Measurements from ENCODE around the gene HLCS.

HLCS gene

DNA sequence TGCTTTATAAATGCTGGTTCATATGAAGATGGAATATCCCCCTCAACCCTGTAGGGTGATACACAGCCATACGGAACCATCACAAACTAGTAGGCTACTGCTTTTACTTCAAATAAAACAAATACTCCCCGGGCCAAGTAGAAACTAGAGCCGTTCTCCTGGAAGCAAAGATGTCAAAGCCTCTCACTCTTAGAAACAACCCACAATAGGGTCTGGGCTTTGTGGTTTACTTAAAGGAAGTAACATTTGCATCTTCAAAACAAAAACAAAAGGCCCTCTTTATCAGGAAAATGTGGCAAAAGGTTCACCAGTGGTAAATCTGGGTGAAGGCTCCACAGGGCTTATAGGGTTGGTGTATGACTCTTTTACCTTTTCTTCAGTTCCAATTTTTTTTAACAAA lies 49.8 kb downstream of the HLCS start:
- in situ Hi-C loops (cut with MboI; ENCODE audit: low sequenced_read_pairs), result no loop called here

DNA sequence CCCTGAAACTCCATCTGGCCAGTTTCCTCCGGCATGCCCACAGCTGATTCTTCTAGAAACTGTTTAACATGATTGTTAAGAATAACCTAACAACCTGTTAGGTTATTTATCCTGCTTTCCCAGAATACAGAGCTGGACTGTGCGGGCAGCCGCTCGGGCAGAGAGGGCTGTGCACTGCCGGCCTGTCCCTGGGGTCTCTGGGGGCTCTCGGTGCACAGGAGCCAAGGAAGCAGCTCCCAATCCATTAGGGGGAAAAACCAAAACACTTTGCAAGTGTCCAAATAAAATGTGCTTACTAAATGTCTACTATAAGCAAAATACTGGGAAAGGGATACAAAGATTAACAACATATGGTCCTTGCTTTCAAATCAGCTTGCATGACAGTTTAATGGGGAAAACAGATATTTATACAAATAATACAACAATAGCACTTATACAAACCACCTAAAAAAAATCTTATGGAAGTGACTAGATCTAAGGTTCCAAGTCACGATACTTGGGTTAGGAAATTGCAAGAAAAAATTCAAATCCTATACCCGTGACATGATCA lies 50.7 kb downstream of the HLCS start:
- in situ Hi-C loops (cut with MboI; ENCODE audit: low sequenced_read_pairs), result no loop called here

DNA sequence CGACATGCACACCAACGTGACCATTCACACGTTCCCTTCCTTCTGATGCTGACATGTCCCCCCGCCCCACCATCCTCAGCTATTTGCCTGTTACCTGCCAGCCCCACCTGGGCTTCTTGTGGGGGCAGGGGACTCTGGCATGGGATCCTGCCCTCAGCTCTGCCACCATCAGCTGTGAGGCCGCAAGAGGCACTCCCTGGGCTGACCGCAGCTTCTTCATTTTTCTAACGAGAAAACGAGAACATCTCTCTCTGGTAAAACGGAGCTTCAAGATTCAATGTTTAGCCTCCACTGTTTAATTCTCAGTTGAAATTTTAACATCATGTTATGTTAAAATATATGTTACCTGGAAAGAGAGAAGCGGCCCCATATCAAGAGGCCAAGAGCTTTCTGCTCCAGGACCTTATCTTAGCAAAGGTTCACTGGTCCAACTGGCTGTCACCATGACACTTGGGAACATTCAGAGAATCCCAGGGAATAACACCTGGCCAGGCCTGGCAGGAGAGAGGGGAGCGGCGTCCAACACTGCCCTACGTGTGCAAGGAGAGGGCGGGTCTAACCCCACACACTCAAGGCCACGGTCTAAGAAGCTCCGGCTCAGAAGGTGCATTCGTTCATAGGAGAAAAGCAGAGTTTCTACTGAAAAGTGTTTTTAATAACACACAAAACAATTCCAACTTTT lies 51.3 kb downstream of the HLCS start:
- in situ Hi-C loops (cut with MboI; ENCODE audit: low sequenced_read_pairs), result no loop called here

DNA sequence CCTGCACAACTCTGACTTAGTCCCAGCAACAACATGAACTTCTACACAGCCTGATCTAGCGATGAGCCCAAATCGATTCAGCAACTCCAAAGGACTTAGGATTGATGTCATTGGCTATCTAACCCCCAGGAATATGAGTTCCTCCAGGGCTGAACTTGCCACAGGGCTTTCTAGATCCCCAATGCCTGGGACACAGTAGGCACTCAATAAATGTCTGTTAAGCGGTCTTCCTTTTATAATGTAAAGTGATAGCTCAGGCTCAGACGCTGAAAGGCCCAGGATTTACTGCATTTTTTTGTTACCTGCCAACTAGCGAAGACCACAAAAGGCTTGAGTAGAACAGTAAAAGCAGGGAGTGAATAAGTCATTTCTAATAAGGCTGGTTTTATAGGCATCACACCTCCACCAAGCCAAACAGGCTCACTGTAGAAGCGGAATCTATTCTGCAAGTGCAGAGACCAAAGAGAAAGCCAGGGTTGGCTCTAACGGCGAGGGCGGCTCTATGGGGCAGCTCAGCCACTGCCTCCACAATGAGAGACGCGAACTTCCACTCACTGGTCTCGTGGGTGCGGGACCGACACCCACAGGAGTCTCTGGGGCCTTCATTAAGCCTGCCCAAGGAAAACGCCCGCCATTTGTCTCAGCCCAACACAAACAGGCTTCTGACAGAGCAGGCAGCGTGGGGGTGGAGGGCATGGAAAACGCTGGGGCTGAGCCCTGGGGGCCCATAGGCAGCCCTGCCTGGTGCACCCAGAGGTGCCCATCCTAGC lies 52.0 kb downstream of the HLCS start:
- in situ Hi-C loops (cut with MboI; ENCODE audit: low sequenced_read_pairs), result no loop called here

DNA sequence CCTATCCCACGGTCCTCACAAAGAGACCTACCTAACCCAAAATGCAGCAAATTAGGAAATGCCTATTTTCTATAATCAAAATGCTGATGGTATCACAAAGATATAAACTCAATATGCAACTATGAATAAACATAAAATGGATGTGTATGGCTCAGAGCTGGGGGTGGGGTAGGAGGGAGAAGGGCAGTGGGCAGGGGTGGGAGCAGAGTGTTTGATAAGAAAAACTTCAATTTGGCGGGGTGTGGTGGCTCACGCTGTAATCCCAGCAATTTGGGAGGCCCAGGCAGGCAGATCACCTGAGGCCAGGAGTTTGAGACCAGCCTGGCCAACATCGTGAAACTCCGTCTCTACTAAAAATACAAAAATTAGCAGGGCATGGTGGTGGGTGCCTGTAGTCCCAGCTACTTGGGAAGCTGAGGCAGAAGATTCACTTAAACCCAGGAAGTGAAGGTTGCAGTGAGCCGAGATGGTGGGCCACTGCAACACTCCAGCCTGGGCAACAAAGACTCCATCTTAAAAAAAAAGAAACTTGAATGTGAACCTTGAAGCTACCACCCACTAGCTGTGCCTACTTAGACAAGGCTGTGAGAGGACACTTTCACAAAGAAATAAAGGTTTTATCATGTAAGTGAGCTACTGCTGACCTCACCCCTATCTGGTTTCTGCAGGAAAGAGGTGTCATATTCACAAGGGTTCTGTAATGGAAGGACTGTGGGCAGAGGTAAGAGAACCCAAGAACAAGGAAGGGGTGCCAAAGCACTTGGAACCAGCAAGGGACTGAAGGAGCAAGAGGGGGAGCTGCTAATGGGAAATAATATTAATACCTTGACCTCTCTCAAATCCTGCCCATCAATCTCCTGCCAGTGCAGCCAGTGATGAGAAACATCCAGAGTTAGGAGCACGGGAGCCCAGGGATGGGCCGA lies 53.0 kb downstream of the HLCS start:
- in situ Hi-C loops (cut with MboI; ENCODE audit: low sequenced_read_pairs), result no loop called here

DNA sequence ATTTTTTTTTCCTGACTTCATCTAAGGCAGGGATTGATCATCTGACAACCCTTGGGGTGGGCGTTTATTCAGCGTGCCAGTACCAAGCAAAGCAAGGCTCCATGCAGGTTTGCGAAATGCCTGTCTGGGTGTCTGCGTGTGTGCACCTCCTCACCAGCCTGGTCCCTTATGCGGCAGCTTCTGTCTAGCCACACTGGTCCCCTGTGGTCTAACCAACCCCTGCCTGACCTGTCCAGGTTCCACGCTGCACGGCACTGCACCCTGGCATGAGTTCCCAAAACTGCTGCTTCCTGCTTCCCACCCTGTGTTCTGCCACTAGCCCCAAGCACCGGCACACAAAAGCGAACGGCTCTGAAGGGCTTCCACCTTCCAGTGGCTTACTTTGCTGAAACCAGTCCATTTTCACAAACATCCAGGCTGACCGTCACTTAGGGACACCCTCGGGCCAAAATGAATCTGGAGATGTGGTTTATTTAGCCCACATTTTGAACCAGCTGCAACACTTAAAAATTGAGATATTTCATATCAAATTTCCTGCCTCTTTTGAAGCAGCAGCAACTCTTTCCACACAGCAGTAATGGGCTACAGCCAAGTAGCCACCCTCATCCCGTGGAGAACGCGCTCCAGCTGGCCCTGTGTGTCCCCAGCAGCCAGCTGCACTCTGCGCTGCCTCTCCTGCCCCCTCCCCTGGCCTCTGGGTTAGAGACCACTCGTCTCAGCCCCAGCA lies 55.7 kb downstream of the HLCS start:
- in situ Hi-C loops (cut with MboI; ENCODE audit: low sequenced_read_pairs), result no loop called here

DNA sequence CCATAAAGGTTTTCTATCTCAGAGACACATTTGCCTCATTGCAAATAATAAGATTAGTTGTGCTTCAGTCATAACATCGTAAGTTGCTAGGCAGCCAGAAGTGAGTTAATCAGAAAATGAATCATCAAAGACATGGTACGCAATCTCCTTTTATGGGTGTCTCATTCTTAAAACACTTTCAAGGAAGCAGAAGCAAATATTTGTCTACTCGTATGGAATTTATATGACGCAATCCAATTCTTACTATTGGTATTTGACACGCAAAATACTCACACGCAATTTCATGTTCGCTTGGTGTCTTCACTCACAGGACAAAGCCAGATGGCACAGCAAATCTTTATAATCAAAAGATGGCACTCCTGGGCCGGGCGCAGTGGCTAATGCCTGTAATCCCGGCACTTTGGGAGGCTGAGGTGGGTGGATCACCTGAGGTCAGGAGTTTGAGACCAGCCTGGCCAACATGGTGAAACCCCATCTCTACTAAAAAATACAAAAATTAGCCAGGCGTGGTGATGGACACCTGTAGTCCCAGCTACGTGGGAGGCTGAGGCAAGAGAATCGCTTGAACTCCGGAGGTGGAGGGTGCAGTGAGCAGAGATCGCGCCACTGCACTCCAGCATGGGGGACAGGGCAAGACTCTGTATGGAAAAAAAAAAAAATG lies 56.4 kb downstream of the HLCS start:
- in situ Hi-C loops (cut with MboI; ENCODE audit: low sequenced_read_pairs), result no loop called here

DNA sequence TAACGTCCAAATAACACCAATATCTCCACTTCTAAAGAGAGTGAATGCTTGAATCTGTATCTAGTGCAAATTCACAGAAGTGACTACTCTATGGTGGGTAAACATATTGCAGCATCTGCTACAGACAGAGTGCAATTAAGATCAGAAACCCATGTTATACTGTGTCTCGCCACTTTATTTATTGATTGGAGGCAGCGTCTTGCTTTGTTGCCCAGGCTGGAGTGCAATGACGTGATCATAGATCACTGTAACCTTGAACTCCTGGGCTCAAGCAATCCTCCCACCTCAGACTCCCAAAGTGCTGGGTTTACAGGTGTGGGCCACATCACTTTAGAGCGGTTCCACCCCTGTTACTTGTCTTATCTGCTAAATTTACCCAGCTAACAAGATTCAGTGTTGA lies 57.0 kb downstream of the HLCS start:
- in situ Hi-C loops (cut with MboI; ENCODE audit: low sequenced_read_pairs), result no loop called here

DNA sequence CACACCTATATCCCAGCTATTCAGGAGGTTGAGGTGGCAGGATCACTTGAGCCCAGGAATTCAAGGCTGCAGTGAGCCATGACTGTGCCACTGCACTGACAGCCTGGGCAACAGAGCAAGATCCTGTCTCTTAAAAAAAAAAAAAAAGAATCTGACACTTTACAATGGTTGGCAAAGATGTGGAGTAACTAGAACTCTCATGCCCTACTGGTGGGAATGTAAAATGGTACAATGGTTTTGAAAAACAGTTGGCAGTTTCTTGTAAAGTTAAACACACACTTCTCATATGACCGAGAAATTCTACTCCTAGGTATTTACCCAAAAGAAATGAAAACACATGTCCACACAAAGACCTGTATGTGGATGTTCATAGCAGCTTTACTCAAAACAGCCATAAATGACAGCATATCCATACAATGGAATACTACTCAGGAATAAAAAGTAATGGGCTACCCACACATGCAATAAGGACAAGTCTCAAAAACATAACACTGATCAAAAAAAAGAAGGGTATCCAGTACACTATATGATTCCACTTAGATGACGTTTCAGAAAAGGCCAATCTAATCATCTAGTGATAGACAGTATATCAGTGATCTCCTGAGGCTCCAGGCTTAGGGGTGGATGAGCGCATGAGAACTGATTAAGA lies 58.1 kb downstream of the HLCS start:
- in situ Hi-C loops (cut with MboI; ENCODE audit: low sequenced_read_pairs), result no loop called here

DNA sequence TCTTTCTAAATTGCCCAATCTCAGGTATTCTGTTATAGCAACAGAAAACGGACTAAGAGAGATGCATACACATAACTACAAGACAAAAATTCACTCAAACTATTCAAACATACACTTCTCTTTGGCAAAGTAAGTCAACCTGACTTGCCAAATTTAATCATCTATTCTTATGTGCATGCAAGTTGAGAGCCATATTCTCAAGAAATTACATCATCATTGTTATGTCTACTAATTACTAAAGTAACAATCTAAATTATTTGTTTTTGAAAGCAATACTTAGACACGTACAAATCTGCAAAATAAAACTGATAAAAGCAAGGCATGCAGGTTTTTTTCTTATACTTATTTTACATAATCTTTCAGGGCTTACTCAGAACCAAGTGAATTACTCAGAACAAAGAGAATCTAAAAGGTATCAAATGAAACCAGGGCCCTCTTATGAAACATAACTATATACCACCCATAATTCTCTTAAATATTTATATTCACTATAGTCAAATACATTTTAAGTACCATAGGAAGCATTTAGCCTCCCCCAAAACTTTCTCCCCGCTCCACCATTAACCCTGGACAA lies 62.3 kb downstream of the HLCS start:
- in situ Hi-C loops (cut with MboI; ENCODE audit: low sequenced_read_pairs), result no loop called here

DNA sequence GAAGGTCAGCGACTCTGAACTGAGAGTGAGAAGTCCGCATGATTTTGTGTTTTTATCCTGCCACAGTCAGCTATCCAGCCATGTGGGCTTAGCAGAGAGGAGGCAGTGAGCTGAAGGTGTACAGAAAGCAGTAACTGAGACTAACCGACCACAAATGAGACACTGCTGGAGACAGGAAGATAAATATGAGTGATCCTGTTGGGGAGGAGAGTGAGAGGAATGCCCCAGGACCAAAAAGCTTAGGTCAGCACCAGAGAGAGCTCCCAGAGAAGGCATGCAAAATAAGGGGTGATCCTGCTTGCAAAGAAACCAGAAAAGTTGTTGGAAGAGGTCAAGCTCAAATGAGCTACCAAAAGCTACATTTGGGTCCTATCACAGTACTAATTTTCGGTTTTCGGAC lies 63.7 kb downstream of the HLCS start:
- in situ Hi-C loops (cut with MboI; ENCODE audit: low sequenced_read_pairs), result no loop called here

DNA sequence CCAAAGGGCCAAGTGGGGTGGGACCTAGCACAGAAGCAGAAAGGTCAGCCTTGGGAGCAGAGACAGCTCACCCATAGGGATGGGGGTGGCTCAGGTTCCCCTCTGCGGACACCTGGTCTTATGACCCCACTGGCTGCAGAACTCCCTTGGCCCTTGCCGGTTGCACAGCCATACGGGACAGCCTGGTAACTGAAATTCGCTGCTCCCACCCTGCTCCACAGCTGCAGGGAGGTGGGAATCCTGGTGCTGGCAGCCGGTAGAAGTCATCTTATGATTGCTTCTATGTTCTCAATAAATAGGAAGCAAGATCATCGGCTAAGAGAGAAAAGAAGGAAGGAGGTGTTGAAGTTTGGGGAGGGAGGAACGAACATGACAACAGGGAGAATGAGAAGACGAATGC lies 64.1 kb downstream of the HLCS start:
- in situ Hi-C loops (cut with MboI; ENCODE audit: low sequenced_read_pairs), result no loop called here

DNA sequence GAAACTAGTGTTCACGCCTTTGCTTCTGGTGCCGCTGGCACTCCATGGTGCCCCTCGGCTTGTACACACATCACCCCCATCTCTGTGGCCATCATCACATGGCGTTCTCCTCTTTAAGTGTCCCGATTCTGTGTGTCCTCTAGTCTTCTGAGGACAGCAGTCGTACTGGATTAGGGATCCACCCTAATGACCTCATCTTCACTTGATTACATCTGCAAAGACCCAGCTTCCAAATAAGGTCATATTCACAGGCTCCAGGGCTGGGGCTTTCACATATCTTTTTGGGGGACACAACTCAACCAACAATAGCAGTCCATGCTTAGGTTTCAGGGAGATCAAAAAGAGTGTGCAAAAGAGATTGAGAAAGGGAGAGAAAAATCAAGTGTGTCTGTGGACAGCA lies 64.9 kb downstream of the HLCS start:
- in situ Hi-C loops (cut with MboI; ENCODE audit: low sequenced_read_pairs), result no loop called here

DNA sequence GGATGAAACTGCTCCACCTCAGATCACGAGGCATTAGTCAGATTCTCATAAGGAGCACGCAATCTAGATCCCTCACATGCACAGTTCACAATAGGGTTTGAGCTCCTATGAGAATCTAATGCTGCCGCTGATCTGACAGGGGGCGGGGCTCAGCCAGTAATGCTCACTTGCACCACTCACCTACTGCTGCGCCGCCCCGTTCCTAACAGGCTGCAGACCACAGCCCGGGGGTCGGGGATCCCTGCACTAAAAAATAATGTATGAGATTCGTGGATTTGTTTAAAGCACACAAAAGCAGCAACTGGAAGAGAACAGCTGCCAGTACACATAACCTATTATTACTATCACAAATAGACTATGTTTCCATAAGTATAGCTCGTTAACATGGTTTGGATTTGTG lies 72.9 kb downstream of the HLCS start:
- in situ Hi-C loops (cut with MboI; ENCODE audit: low sequenced_read_pairs), result no loop called here

DNA sequence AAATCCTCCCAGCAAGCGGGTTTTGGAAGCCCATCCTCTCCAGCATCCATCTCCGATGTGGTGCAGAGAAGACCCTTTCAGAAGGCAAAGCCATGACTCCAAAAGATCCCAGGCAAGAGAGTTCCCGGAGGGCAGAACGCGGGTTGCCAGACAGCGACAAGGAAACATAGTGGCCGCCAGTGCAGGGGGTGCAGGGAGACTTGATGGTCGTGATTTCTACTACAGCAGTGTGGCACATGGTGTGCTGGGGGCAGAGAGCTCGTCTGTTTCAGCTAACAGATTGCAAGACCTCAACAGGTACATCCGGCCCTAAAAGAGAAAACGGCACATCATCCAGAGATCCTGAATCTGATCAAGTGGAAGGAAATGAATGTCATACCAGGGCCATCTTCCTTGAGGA lies 74.3 kb downstream of the HLCS start:
- in situ Hi-C loops (cut with MboI; ENCODE audit: low sequenced_read_pairs), result no loop called here

DNA sequence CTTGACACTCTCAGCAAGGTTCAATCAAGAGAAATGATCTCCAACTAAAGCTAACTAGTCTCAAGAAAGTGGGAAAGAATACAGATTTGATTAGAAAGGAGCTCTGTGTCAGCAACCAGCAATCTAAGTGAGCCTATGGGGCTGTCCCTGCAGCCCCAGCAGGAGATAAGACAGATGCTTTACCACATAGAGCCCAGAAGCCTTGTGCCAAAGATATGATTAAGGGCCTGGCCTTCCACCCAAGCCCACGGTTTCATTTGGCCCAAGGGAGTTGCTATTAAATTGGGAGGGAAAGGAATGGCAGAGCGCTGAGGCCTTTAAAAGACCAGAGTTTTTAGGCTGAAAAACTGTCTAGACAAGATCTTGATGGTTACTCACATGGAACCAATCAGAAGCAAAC lies 74.8 kb downstream of the HLCS start:
- in situ Hi-C loops (cut with MboI; ENCODE audit: low sequenced_read_pairs), result no loop called here

DNA sequence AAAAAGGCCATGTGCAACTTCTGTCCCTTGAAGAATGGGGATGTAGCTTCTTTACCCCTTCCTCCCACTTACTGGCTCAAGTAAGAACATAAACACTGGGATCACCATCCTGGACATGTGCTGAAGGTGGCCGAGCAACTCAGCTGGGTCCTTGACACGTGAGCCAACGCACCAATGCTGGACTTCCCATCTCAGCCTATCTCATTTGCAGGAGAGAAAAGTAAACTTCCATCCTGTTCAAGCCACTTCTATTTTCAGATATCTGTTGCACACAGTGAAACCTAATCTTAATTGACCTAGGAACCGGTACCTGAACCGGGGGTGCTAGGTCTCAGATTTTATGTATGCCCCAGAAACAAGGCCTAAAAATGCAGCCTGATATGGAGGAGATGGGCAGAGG lies 75.3 kb downstream of the HLCS start:
- in situ Hi-C loops (cut with MboI; ENCODE audit: low sequenced_read_pairs), result no loop called here

DNA sequence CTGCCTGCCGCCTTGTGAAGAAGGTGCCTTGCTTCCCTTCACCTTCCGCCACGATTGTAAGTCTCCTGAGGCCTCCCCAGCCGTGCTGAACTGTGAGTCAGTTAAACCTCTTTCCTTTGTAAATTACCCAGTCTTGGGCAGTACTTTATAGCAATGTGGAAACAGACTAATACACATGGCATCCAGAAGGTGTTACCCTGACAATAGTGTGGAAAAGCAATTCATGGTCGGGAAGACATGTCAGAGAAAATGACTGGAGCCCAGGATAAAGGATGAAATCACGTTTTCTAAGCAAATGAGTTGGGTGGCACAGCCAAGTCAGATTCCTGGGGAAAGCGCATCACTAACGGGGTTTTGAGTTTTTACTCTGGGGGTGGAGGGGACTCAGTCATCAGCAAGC lies 76.4 kb downstream of the HLCS start:
- in situ Hi-C loops (cut with MboI; ENCODE audit: low sequenced_read_pairs), result no loop called here

DNA sequence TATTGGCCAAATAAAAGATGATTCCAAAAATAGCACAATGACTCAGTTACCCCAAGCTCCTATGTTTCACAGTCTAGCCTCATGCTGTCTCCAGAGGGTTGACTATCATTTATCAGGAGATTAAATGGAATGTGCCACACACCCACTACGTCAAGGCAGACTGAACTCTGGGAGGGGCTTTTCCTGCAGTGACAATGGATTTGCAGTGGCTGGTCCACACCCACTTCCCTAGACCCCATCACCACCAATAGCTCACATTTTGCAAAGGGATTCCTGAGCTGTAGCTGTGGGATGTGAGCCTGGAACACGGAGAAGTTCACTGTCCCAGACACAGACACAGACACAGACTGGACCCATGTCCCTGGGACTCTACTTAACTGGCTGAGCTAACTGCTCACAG lies 77.1 kb downstream of the HLCS start:
- in situ Hi-C loops (cut with MboI; ENCODE audit: low sequenced_read_pairs), result no loop called here
